BE2C (cell line): ENCODE data around the gene PIGS.

ENCODE experiments used
- DNase-seq: peaks from one replicate; pipeline ENCODE4 v3.0.0-alpha.2; 2020
- H3K27me3 ChIP-seq: fragments of 250-450 bp; sonication (Bioruptor Pico); 2 replicates; pipeline ENCODE4 v1.5.1; 2020; ENCODE audit warnings: mild to moderate bottlenecking
- H3K36me3 ChIP-seq: fragments of 250-450 bp; sonication (Bioruptor Pico); 2 replicates; pipeline ENCODE4 v1.5.1; 2020; ENCODE audit warnings: mild to moderate bottlenecking
- H3K4me1 ChIP-seq: fragments of 250-450 bp; sonication (Bioruptor Pico); 2 replicates; pipeline ENCODE4 v1.5.1; 2020
- H3K4me3 ChIP-seq: 2 replicates; pipeline ENCODE4 v1.5.1; 2011; ENCODE audit warnings: low read depth, low read length
- H3K9me3 ChIP-seq: fragments of 250-450 bp; sonication (Bioruptor Pico); 2 replicates; pipeline ENCODE4 v1.5.1; 2020
- CTCF ChIP-seq: IDR thresholded peaks from 2 replicates; pipeline ENCODE4 v1.5.1; 2012; ENCODE audit warnings: mild to moderate bottlenecking, low read depth, low read length

PIGS gene

GRCh38 chr17:28529013-28529400 is 42.3 kb downstream of the PIGS start:
- Histone ChIP-seq H3K4me3 (no peak overlapping the region), H3K36me3 (no peaks in the 10 kb centered on the region), H3K4me1 (no peaks in the 10 kb centered on the region), H3K9me3 (no peaks in the 10 kb centered on the region), H3K27me3 (no peaks in the 10 kb centered on the region)
- DNase-seq = no peak
- TF ChIP-seq CTCF = no peak

DNA sequence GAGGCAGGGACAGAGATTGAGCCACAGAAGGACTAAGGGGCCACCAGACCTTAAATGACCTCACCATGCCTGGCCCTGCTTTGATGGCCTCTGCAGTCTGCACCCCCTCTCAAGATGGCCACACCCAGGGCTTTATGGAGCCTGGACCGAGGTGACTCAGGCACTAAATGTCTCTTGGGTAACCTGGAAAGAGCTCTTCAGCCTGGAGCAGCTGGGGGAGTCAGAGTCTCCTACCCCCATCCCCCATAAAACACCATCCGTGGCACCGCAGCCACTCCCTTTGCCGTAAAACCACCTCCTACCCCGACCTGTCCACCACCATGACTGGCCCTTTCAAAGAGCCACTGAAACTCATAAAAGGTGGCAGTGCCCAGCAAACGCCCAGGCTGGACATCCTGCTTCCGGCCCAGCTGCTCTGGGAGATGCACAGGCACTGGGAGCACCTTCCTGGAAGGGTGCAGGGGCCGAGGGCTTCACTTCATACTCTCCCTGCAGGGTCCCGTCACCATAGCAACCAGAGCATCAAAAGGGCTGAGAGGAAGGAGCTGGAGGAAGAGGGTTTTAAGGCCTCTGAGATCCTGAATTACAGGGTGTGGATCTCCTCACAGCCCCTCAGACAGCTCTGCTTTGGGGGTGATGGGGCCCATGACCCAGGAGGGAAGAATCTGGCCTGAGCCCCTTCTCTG is 42.9 kb downstream of the PIGS start:
- no peaks in the 10 kb centered on the region for H3K4me1 ChIP-seq
- no peaks in the 10 kb centered on the region for H3K27me3 ChIP-seq
- H3K4me3 ChIP-seq = no peak overlapping the region
- no peaks in the 10 kb centered on the region for H3K36me3 ChIP-seq
- no peaks in the 10 kb centered on the region for H3K9me3 ChIP-seq
- TF ChIP-seq CTCF = no peak
- no peak for DNase-seq

DNA sequence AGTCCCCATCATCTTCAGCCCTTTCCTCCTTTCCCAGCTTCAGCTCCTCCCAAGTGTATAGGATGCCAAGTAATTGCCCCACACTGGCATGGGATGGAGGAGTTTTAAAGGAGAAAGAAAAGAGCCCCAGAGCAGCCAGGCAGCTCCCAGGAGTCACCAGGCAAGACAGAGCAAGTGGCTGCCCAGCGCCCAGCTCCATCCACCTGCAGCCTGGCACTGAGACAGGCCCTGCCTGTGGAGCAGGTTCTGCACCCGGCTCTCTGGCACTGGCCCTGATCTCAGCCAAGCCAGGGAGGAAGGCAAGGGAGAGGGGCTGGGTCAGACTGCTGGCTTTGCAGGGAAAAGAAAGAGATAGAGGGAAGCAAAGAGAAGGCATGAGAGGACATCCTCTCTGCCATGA is 43.5 kb downstream of the PIGS start:
- TF ChIP-seq CTCF = no peak
- H3K27me3 ChIP-seq = no peaks in the 10 kb centered on the region
- DNase-seq = no peak
- no peaks in the 10 kb centered on the region for H3K36me3 ChIP-seq
- H3K4me3 ChIP-seq = no peak overlapping the region
- no peaks in the 10 kb centered on the region for H3K4me1 ChIP-seq
- H3K9me3 ChIP-seq = no peaks in the 10 kb centered on the region

- H3K4me1 ChIP-seq = no peaks in the 10 kb centered on the region
- no peak for DNase-seq
- no peak overlapping the region for H3K4me3 ChIP-seq
- no peaks in the 10 kb centered on the region for H3K9me3 ChIP-seq
- H3K36me3 ChIP-seq = no peaks in the 10 kb centered on the region
- no peaks in the 10 kb centered on the region for H3K27me3 ChIP-seq
- no peak for TF ChIP-seq CTCF
Measured at GRCh38 chr17:28527181-28527681, 44.1 kb downstream of the PIGS start.

- no peak overlapping the region for H3K4me3 ChIP-seq
- no peaks in the 10 kb centered on the region for H3K36me3 ChIP-seq
- no peak for DNase-seq
- H3K27me3 ChIP-seq = no peaks in the 10 kb centered on the region
- no peaks in the 10 kb centered on the region for H3K4me1 ChIP-seq
- H3K9me3 ChIP-seq = no peaks in the 10 kb centered on the region
- no peak for TF ChIP-seq CTCF
Measured at GRCh38 chr17:28526381-28526780, 44.9 kb downstream of the PIGS start.
